Measurements from ENCODE around the gene UBL4A. TPM values are rescaled to one million over a fixed set of nuclear protein-coding genes. Genes with fewer than 3 reads are reported as not detected.
A peak's percentile ranks its signal among the peaks of the same experiment; 100 is the strongest.

Gene UBL4A
- total RNA-seq, 1 donor from 2014 or later = 34.0 TPM

GRCh38 chrX:154464806-154465365 is 21.5 kb downstream of the UBL4A start:
- H3K4me3 ChIP-seq = no peak overlapping the region
- TF ChIP-seq CTCF (IDR thresholded peaks at IDR 0.05) = no peak
- no peaks in the 10 kb centered on the region for H3K9me3 ChIP-seq
- no peaks in the 10 kb centered on the region for H3K27me3 ChIP-seq (ENCODE audit: low read depth)
- no peak for DNase-seq
- H3K36me3 ChIP-seq = peaks cover 60% of the 10 kb centered on the region
- no peak for ATAC-seq
- intact Hi-C loops (cut with DNase I) = no loop called here
- H3K4me1 ChIP-seq = no peaks in the 10 kb centered on the region
- no peak overlapping the region for H3K27ac ChIP-seq

GRCh38 chrX:154463611-154464220 is 22.7 kb downstream of the UBL4A start:
- no peaks in the 10 kb centered on the region for H3K27me3 ChIP-seq (ENCODE audit: low read depth)
- H3K27ac ChIP-seq = no peak overlapping the region
- no peak overlapping the region for H3K4me3 ChIP-seq
- no peaks in the 10 kb centered on the region for H3K9me3 ChIP-seq
- peaks cover 50% of the 10 kb centered on the region for H3K36me3 ChIP-seq
- no peak for ATAC-seq
- intact Hi-C loops (cut with DNase I) = no loop called here
- H3K4me1 ChIP-seq = no peaks in the 10 kb centered on the region
- TF ChIP-seq CTCF (IDR thresholded peaks at IDR 0.05) = no peak
- no peak for DNase-seq

- Histone ChIP-seq H3K9me3 (no peaks in the 10 kb centered on the region), H3K27ac (no peak overlapping the region), H3K27me3 (ENCODE audit: low read depth) (no peaks in the 10 kb centered on the region), H3K4me3 (no peak overlapping the region), H3K4me1 (no peaks in the 10 kb centered on the region), H3K36me3 (peaks cover 37% of the 10 kb centered on the region)
- ATAC-seq (no peak), DNase-seq (no peak)
- intact Hi-C loops (cut with DNase I) = no loop called here
- no peak for TF ChIP-seq CTCF (IDR thresholded peaks at IDR 0.05)
Observed at GRCh38 chrX:154462396-154462795, 24.0 kb downstream of the UBL4A start.

GRCh38 chrX:154460326-154460725 is 26.1 kb downstream of the UBL4A start:
- no peak for TF ChIP-seq CTCF (IDR thresholded peaks at IDR 0.05)
- ATAC-seq = no peak
- intact Hi-C loops (cut with DNase I) = no loop called here
- Histone ChIP-seq H3K4me1 (no peaks in the 10 kb centered on the region), H3K36me3 (peaks cover 24% of the 10 kb centered on the region), H3K27ac (no peak overlapping the region), H3K27me3 (ENCODE audit: low read depth) (no peaks in the 10 kb centered on the region), H3K4me3 (no peak overlapping the region), H3K9me3 (no peaks in the 10 kb centered on the region)
- no peak for DNase-seq

GRCh38 chrX:154459832-154460231 is 26.6 kb downstream of the UBL4A start:
- H3K27ac ChIP-seq = no peak overlapping the region
- peak overlapping the region; percentile 68 for H3K4me3 ChIP-seq
- DNase-seq (no peak), ATAC-seq (no peak)
- intact Hi-C loops (cut with DNase I) = no loop called here
- no peak for TF ChIP-seq CTCF (IDR thresholded peaks at IDR 0.05)
- H3K27me3 ChIP-seq (ENCODE audit: low read depth) = no peaks in the 10 kb centered on the region
- H3K4me1 ChIP-seq = no peaks in the 10 kb centered on the region
- H3K36me3 ChIP-seq = peaks cover 23% of the 10 kb centered on the region
- H3K9me3 ChIP-seq = no peaks in the 10 kb centered on the region
